Amniotic epithelial cell (primary cell): ENCODE data around the gene KCNQ2.
"Not testable (repeated sequence)": the region's sequence is repeated elsewhere in the genome, so short reads cannot be mapped to it uniquely, and the experiment has no call there.

Experiments used
- DNase-seq: peaks from one replicate; pipeline ENCODE4 v3.0.0-alpha.2; 2010; ENCODE audit warnings: low read depth

The KCNQ2 gene

GRCh38 chr20:63490416-63490815 is 18.0 kb upstream of the KCNQ2 start:
- no peak for DNase-seq

GRCh38 chr20:63488315-63489251 is 16.1 kb upstream of the KCNQ2 start:
- no peak for DNase-seq

DNA sequence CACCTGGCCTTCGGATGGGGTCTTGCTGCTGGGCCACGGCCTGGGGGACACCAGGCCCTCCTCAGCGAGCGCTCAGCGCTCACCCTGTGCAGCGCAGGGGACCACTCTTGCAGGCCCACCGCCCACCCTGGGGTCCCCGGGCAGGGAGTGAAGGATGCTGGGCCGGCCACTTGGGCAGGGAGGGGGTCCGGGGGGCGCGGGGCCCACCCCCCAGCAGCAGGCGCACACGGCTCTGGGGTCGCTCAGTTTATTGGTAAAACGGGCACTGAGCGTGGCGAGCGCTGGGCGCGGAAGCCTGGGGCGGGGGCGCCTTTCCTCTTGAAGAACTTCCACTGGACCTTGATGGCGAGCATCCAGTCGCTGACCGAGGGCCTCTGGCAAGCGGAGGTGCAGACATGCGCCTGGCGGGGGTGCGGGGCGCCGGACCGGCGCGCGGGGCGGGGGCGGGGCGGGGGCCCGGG is 15.4 kb upstream of the KCNQ2 start:
- no peak for DNase-seq

GRCh38 chr20:63487116-63487764 is 14.8 kb upstream of the KCNQ2 start:
- DNase-seq: no peak

DNA sequence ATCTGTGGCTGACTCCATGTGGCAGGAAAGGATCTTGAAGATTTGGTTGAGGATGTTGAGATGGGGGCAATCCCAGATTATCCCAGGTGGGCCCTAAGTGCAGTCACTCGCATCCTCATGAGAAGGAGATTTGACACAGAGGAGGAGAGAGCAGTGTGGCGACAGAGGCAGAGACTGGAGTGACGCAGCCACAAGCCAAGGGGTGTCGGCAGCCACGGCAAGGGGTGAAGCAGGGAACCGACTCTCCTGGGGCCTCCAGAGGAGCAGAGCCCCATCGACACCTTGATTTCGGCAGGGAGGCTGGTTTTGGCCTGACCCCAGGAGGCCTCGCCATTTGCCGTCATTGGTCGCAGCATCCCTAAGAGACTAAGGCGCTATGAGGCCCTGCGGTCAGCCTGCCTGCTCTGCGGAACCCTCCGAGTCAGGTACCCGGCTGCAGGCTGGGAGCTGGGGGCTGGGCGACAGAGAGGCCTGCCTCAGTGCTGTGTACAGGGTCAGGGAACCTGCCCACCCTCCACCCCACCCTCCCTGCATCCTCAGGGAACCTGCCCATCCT is 13.9 kb upstream of the KCNQ2 start:
- no peak for DNase-seq

- DNase-seq: no peak
Observed at GRCh38 chr20:63484651-63485403, 12.4 kb upstream of the KCNQ2 start.

DNA sequence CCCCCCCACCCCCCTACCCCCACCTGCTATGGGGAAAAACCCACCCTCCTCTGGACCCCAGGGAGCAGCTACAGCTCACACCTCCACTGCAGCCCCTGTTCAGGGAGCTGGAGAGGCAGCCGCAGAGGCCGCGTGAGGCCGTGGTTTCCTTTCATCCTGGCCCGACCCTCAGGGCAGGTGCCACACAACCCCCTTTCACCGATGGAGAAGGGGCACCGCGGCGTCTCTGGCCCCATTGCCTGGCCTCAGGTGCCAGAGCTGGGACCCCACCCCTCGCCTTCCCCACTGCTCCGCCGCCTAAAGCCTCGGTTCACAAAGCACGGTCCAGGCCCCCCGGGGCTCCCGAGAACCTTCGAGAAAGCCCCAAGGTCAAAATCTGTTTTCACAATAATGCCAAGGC is 11.8 kb upstream of the KCNQ2 start:
- no peak for DNase-seq

DNA sequence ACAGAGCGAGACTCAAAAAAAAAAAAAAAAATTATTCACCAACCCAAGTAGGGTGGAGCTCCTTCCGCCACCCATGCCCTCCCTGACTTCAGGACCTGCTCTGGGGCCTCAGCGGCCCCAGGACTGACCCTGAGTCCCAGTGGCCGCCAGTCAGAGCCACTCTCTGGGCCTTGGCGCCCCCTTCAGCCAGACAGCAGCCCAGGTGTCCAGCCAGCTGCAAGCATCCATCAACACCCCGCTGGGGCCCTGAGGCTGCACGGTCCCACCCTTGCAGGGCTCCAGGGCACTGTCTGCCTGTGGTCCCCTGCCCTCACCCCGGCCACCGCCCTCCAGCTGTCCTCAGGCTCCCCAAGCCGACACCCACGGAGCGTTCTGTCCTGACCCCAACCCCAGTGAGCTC is 11.4 kb upstream of the KCNQ2 start:
- no peak for DNase-seq

DNA sequence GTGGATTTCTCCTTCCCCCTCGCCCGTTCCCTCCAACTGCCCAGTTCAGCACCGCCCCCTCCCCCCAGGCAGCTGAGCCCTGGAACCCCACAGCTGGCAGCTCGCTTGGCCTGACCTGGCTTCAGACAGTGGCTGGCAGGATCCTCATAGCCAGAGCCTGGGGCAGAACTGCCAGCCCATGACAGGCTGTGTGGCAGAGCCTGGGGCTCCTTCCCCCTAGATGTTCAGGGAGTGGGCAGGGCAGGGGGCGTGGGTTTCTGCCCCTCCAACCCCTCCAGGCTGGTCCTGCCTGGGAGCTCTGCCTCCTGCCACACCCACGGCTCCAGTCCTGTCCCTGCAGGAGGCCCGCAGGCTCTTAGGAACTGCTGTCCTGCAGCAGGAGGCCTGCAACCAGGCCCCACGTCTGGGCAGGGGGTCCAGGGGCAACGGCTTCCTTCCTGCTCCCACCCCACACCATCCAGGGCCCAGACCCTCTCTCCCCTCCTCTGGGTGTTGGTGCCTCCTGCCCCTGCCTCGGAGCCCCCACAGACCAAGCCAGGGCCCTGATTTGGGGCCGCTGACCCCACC is 9.6 kb upstream of the KCNQ2 start:
- DNase-seq: no peak

DNA sequence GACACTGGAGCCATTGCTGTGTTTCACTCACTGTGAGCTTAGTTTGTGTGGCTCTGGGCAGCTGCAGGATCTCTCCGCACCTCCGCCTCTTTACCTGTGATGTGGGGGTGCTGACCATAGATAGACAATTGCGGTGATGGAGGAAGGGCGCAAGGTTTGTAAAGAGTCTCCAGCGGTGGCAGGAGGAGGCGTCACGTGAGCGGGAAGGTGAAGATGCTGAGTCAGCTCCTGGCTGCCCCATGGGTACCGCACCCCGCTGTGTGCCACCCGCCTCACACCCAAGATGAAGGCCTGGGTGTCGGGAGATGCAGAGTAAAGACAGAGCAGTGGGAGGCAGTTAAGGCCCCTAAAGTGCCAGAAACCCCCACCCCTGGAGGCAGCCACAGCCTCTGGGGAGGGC is 9.0 kb upstream of the KCNQ2 start:
- no peak for DNase-seq

GRCh38 chr20:63479695-63480419 is 7.4 kb upstream of the KCNQ2 start:
- not testable (repeated sequence) for DNase-seq

GRCh38 chr20:63478346-63479302 is 6.2 kb upstream of the KCNQ2 start:
- no peak for DNase-seq

GRCh38 chr20:63477944-63478343 is 5.5 kb upstream of the KCNQ2 start:
- DNase-seq: no peak

DNA sequence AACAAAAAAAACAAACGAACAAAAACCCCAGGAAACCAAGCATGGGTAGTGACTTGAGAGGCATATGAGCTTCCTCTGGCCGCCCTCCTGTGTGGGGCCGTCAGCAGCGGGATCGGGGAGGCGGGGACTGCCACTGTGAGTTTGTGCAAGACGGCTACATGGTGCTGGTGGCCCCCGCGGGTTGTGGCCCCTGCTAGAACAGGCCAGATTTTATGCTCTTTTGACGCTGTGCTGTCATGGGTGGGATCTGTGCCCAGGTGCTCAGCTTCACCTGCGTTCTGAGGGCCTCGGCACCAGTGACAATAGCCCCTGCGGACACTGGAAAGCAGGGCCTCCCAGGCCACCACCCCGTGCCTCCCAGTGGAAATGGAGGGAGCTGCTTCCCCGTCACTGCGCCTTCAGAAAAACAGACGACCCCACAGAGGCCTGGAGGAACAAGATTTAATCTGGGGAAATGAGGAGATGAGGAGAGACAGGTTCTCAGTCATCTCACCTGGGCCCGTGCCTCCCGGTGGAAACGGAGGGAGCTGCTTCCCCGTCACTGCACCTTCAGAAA is 4.7 kb upstream of the KCNQ2 start:
- DNase-seq: no peak

GRCh38 chr20:63475209-63475608 is 2.8 kb upstream of the KCNQ2 start:
- DNase-seq: peak; percentile 34

- DNase-seq: no peak
Observed at GRCh38 chr20:63473555-63474449, 1.3 kb upstream of the KCNQ2 start.

- no peak for DNase-seq
Observed at GRCh38 chr20:63472862-63473390, 471 bp upstream of the KCNQ2 start.

- no peak for DNase-seq
Observed at GRCh38 chr20:63471717-63471980, 806 bp downstream of the KCNQ2 start.
